ENCODE data around the gene UBAC1. TPM values are rescaled to one million over a fixed set of nuclear protein-coding genes. Genes with fewer than 3 reads are reported as not detected.

Gene UBAC1
- total RNA-seq, 5 donors from 2014 or later (not counting 1 experiment from before 2014, with no cell fraction given) = 25.9 to 37.3 (median 33.6) TPM

DNA sequence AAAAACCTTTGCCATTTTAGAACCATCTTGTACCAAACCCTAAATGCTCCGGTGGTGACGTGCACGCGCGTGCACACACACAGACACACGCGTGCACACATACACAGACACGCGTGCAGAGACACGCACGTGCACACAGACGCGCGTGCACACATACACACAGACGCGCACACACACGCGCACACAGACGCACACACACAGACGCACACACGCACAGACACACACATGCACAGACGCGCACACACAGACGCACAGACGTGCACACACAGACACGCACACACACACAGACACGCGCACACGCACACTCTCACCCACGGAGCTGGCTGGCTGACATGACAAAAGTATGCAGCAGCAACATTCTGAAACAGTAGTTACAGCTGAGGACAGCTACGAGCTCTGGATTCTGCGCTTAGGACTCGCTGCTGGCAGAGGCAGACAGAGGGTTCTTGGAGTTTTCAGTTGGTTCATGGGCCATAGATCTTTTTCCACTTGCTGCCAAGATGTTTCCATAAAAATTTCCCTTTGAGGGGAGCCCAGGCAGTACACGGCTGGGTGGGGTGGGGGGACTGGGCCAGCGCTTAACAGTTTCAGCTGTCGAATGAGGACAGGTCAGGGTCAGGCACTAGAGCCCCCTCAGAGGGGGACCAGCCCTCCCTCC, 46.2 kb upstream of the UBAC1 start:
- 89% methylated on average over 33 of the region's 36 CpGs for WGBS (ENCODE audit: insufficient coverage)
- Histone ChIP-seq H3K4me3 (ENCODE audit: control insufficient read depth in 1 of 2, extremely low read depth in 1 of 2, low read length in 1 of 2) (no peak overlapping the region), H3K4me1 (ENCODE audit: control insufficient read depth in 1 of 2, extremely low read depth in 1 of 2, insufficient read depth in 2 of 2, low read length in 2 of 2) (no peaks in the 10 kb centered on the region), H3K9me3 (no peaks in the 10 kb centered on the region), H3K27ac (ENCODE audit: low read length) (no peak overlapping the region), H3K36me3 (ENCODE audit: control insufficient read depth in 2 of 2, extremely low read depth in 1 of 2, insufficient read depth in 1 of 2, low read length in 1 of 2) (no peaks in the 10 kb centered on the region), H3K27me3 (replicated peaks in 1 of 2; ENCODE audit: control insufficient read depth in 2 of 2, extremely low read depth in 1 of 2, insufficient read depth in 2 of 2, low read length in 1 of 2) (no peaks in the 10 kb centered on the region)
- Mint-ChIP-seq H3K4me3 (no peak overlapping the region), H3K4me1 (no peaks in the 10 kb centered on the region), H3K27ac (no peak overlapping the region), H3K27me3 (no peaks in the 10 kb centered on the region), H3K36me3 (peaks cover 7% of the 10 kb centered on the region), H3K9me3 (no peaks in the 10 kb centered on the region)
- DNase-seq (no peak), ATAC-seq (replicated peaks in 1 of 4) (no peak)
- ChIA-PET CTCF (no interaction called here), POLR2A (no interaction called here)

DNA sequence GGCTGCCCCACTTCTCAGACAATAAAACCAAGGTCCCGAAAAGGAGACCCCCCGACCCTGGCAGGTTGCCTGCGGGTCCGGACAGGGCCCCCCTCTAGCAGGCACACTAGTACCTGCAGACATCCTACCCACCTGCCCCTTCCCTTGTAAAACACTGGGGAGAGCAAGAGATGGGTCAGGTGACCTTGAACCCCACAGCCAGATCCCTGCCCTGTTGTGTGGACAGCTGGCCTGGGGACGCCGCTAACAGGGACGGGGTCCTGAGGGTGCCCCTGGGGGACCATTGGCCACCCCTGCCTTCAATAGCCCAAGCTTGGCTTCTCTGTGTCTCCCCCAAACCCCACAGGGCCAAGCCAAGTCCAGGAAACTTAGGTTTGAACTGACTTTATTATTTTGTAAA, 45.0 kb upstream of the UBAC1 start:
- no peak for ATAC-seq (replicated peaks in 1 of 4)
- Mint-ChIP-seq H3K4me3 (no peak overlapping the region), H3K27ac (no peak overlapping the region), H3K4me1 (no peaks in the 10 kb centered on the region), H3K36me3 (peaks cover 4% of the 10 kb centered on the region), H3K9me3 (no peaks in the 10 kb centered on the region), H3K27me3 (no peaks in the 10 kb centered on the region)
- ChIA-PET CTCF (no interaction called here), POLR2A (no interaction called here)
- no peaks in the 10 kb centered on the region for H3K9me3 ChIP-seq
- no peak overlapping the region for H3K27ac ChIP-seq (ENCODE audit: low read length)
- no peak overlapping the region for H3K4me3 ChIP-seq (ENCODE audit: control insufficient read depth in 1 of 2, extremely low read depth in 1 of 2, low read length in 1 of 2)
- H3K4me1 ChIP-seq (ENCODE audit: control insufficient read depth in 1 of 2, extremely low read depth in 1 of 2, insufficient read depth in 2 of 2, low read length in 2 of 2) = no peaks in the 10 kb centered on the region
- H3K36me3 ChIP-seq (ENCODE audit: control insufficient read depth in 2 of 2, extremely low read depth in 1 of 2, insufficient read depth in 1 of 2, low read length in 1 of 2) = no peaks in the 10 kb centered on the region
- DNase-seq = no peak
- 70% methylated on average over 2 of the region's 7 CpGs for WGBS (ENCODE audit: insufficient coverage)
- no peaks in the 10 kb centered on the region for H3K27me3 ChIP-seq (replicated peaks in 1 of 2; ENCODE audit: control insufficient read depth in 2 of 2, extremely low read depth in 1 of 2, insufficient read depth in 2 of 2, low read length in 1 of 2)

DNA sequence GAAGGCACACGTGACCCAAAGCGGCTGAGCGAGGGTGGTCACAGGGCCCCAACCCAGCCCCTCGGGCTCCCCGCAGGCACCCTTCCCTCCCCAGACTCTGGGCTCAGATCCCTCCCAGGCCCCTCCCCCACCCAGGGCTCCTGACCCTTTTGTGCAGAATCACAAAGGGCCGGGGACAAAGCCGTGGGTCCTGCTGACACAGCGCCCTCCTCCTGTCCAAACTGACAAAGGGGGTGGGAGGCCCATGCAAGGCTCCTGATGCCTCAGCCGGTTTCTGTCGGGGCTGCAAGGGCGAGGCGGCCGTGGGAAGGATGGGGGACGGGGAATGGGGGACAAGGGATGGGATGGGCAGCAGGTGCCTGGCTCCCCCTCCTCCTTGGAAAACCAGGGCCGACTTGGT, 43.5 kb upstream of the UBAC1 start:
- no peaks in the 10 kb centered on the region for H3K4me1 Mint-ChIP-seq
- WGBS (ENCODE audit: insufficient coverage) = 73% methylated on average over 2 of the region's 15 CpGs
- CTCF ChIA-PET = no interaction called here
- Histone ChIP-seq H3K4me3 (ENCODE audit: control insufficient read depth in 1 of 2, extremely low read depth in 1 of 2, low read length in 1 of 2) (no peak overlapping the region), H3K27me3 (replicated peaks in 1 of 2; ENCODE audit: control insufficient read depth in 2 of 2, extremely low read depth in 1 of 2, insufficient read depth in 2 of 2, low read length in 1 of 2) (no peaks in the 10 kb centered on the region), H3K9me3 (no peaks in the 10 kb centered on the region), H3K36me3 (ENCODE audit: control insufficient read depth in 2 of 2, extremely low read depth in 1 of 2, insufficient read depth in 1 of 2, low read length in 1 of 2) (no peaks in the 10 kb centered on the region), H3K4me1 (ENCODE audit: control insufficient read depth in 1 of 2, extremely low read depth in 1 of 2, insufficient read depth in 2 of 2, low read length in 2 of 2) (no peaks in the 10 kb centered on the region), H3K27ac (ENCODE audit: low read length) (no peak overlapping the region)
- POLR2A ChIA-PET = no interaction called here
- H3K4me3 Mint-ChIP-seq = no peak overlapping the region
- no peaks in the 10 kb centered on the region for H3K9me3 Mint-ChIP-seq
- ATAC-seq (replicated peaks in 1 of 4) (no peak), DNase-seq (no peak)
- no peak overlapping the region for H3K27ac Mint-ChIP-seq
- H3K27me3 Mint-ChIP-seq = no peaks in the 10 kb centered on the region
- peaks cover 4% of the 10 kb centered on the region for H3K36me3 Mint-ChIP-seq

DNA sequence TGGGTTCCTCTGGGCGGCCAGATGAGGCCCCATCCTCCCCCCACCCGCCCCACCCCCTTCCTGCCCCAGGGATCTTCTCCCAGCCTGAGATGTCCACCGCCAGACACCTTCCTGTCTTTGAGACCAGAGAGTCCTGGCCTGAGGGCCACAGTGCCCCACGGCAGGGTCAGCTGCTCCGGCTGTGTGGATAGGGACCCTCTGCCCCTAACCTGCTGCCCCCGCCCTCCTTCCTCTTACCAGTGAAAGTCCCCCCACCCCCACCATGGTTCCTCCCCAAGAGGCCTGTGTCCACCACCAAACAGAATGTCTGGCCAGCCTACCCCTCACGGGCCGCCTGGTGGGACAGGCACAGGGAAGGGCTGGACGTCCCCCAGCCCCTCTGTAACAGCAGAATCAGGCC, 43.0 kb upstream of the UBAC1 start:
- Mint-ChIP-seq H3K9me3 (no peaks in the 10 kb centered on the region), H3K27ac (no peak overlapping the region), H3K27me3 (no peaks in the 10 kb centered on the region), H3K36me3 (peaks cover 4% of the 10 kb centered on the region), H3K4me1 (no peaks in the 10 kb centered on the region), H3K4me3 (no peak overlapping the region)
- H3K36me3 ChIP-seq (ENCODE audit: control insufficient read depth in 2 of 2, extremely low read depth in 1 of 2, insufficient read depth in 1 of 2, low read length in 1 of 2) = no peaks in the 10 kb centered on the region
- H3K9me3 ChIP-seq = no peaks in the 10 kb centered on the region
- no peak for ATAC-seq (replicated peaks in 1 of 4)
- no peaks in the 10 kb centered on the region for H3K4me1 ChIP-seq (ENCODE audit: control insufficient read depth in 1 of 2, extremely low read depth in 1 of 2, insufficient read depth in 2 of 2, low read length in 2 of 2)
- WGBS (ENCODE audit: insufficient coverage) = 94% methylated on average over 3 of the region's 9 CpGs
- H3K27me3 ChIP-seq (replicated peaks in 1 of 2; ENCODE audit: control insufficient read depth in 2 of 2, extremely low read depth in 1 of 2, insufficient read depth in 2 of 2, low read length in 1 of 2) = no peaks in the 10 kb centered on the region
- no peak overlapping the region for H3K27ac ChIP-seq (ENCODE audit: low read length)
- DNase-seq = no peak
- no peak overlapping the region for H3K4me3 ChIP-seq (ENCODE audit: control insufficient read depth in 1 of 2, extremely low read depth in 1 of 2, low read length in 1 of 2)
- ChIA-PET CTCF (no interaction called here), POLR2A (no interaction called here)

DNA sequence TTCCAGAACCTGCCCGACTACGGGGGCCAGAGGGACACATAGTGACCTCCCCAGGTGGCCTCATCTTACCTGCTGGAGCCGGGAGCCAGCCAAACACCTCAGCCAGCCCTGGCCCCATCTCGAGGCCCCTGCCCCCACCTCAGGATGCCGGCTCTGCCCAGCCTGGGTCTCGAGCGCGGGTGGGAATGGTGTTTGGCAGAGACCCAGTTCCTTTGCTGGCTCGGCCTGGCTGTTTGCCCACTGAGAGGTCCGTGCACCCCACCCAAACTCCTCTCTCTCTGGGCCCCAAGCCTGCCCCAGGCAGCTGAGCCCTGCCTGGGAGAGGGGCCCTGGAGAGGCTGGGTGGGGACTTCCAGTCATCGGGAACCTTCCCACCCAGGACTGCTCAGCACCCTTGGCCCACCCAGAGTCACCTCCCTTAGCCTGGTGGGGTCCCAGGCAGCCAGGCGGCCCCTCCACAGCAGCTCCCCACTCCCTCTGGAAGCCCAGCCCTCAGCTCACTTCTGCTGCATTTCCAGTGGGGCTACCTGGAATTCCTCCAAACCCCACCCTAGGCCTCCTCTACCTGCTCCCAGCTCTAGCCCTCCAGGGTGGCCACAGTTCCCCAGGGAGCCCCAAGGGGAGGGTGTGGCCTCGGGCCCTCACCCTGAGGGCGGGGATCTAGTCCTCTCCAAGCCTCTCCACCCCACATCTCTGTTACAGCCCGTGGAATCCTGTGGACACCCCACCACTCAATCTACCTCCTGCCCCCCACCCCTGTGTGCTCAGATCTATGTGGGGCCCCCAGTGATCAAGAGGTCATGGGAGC, 42.4 kb upstream of the UBAC1 start:
- WGBS (ENCODE audit: insufficient coverage) = 70% methylated on average over 9 of the region's 15 CpGs
- Histone ChIP-seq H3K27me3 (replicated peaks in 1 of 2; ENCODE audit: control insufficient read depth in 2 of 2, extremely low read depth in 1 of 2, insufficient read depth in 2 of 2, low read length in 1 of 2) (no peaks in the 10 kb centered on the region), H3K4me1 (ENCODE audit: control insufficient read depth in 1 of 2, extremely low read depth in 1 of 2, insufficient read depth in 2 of 2, low read length in 2 of 2) (no peaks in the 10 kb centered on the region), H3K36me3 (ENCODE audit: control insufficient read depth in 2 of 2, extremely low read depth in 1 of 2, insufficient read depth in 1 of 2, low read length in 1 of 2) (no peaks in the 10 kb centered on the region), H3K9me3 (no peaks in the 10 kb centered on the region), H3K27ac (ENCODE audit: low read length) (no peak overlapping the region), H3K4me3 (ENCODE audit: control insufficient read depth in 1 of 2, extremely low read depth in 1 of 2, low read length in 1 of 2) (no peak overlapping the region)
- POLR2A ChIA-PET = no interaction called here
- no peak overlapping the region for H3K4me3 Mint-ChIP-seq
- CTCF ChIA-PET = no interaction called here
- no peak for DNase-seq
- no peaks in the 10 kb centered on the region for H3K4me1 Mint-ChIP-seq
- H3K9me3 Mint-ChIP-seq = no peaks in the 10 kb centered on the region
- H3K27ac Mint-ChIP-seq = no peak overlapping the region
- ATAC-seq (replicated peaks in 1 of 4) = no peak
- H3K36me3 Mint-ChIP-seq = peaks cover 4% of the 10 kb centered on the region
- H3K27me3 Mint-ChIP-seq = no peaks in the 10 kb centered on the region

DNA sequence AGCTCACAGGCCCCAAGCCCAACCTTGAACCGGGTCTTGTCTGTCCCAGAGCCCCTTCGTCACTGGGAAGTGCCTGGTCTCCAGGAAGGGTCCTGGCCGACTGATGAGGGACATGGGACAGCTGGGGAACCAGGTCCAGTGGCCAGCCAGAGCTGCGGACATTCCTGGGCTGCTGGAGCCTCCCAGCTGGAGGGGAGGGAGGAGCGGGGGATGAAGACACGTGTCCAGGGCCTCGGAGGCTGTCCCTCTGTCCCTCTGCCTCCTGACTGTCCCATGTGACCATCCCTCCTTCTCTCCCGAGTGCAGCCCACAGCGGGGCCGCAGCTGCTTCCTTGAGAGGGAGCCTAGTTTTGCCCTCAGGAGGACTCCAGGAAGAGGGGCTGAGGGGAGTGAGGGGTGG, 41.7 kb upstream of the UBAC1 start:
- no peaks in the 10 kb centered on the region for H3K27me3 Mint-ChIP-seq
- no peak overlapping the region for H3K27ac Mint-ChIP-seq
- Histone ChIP-seq H3K9me3 (no peaks in the 10 kb centered on the region), H3K27me3 (replicated peaks in 1 of 2; ENCODE audit: control insufficient read depth in 2 of 2, extremely low read depth in 1 of 2, insufficient read depth in 2 of 2, low read length in 1 of 2) (no peaks in the 10 kb centered on the region), H3K36me3 (ENCODE audit: control insufficient read depth in 2 of 2, extremely low read depth in 1 of 2, insufficient read depth in 1 of 2, low read length in 1 of 2) (no peaks in the 10 kb centered on the region), H3K4me1 (ENCODE audit: control insufficient read depth in 1 of 2, extremely low read depth in 1 of 2, insufficient read depth in 2 of 2, low read length in 2 of 2) (no peaks in the 10 kb centered on the region), H3K4me3 (ENCODE audit: control insufficient read depth in 1 of 2, extremely low read depth in 1 of 2, low read length in 1 of 2) (no peak overlapping the region), H3K27ac (ENCODE audit: low read length) (no peak overlapping the region)
- no peaks in the 10 kb centered on the region for H3K4me1 Mint-ChIP-seq
- ATAC-seq (replicated peaks in 1 of 4) (no peak), DNase-seq (no peak)
- H3K36me3 Mint-ChIP-seq = peaks cover 4% of the 10 kb centered on the region
- ChIA-PET CTCF (no interaction called here), POLR2A (no interaction called here)
- no peak overlapping the region for H3K4me3 Mint-ChIP-seq
- no peaks in the 10 kb centered on the region for H3K9me3 Mint-ChIP-seq
- WGBS (ENCODE audit: insufficient coverage) = 82% methylated on average over 5 of the region's 10 CpGs

All from T-cell (primary cell).